ENCODE results near the gene KCNMA1.

Gene KCNMA1

GRCh38 chr10:76990561-76990960, 647.0 kb downstream of the KCNMA1 start:
- no peak for DNase-seq

GRCh38 chr10:76984559-76985443, 652.8 kb downstream of the KCNMA1 start:
- DNase-seq = peak; percentile 42

- no peak for DNase-seq
These were observed 654.0 kb downstream of the KCNMA1 start for GRCh38 chr10:76983624-76984023.

GRCh38 chr10:76982671-76983070, 654.9 kb downstream of the KCNMA1 start:
- DNase-seq = no peak

GRCh38 chr10:76981251-76981650, 656.4 kb downstream of the KCNMA1 start:
- DNase-seq = no peak

- DNase-seq = no peak
These were observed 659.7 kb downstream of the KCNMA1 start for GRCh38 chr10:76977901-76978300.

GRCh38 chr10:76977046-76977445, 660.6 kb downstream of the KCNMA1 start:
- DNase-seq = no peak

- no peak for DNase-seq
These were observed 661.5 kb downstream of the KCNMA1 start for GRCh38 chr10:76976142-76976541.

- DNase-seq = no peak
These were observed 662.5 kb downstream of the KCNMA1 start for GRCh38 chr10:76975126-76975525.

GRCh38 chr10:76974017-76974691, 663.5 kb downstream of the KCNMA1 start:
- no peak for DNase-seq

- no peak for DNase-seq
These were observed 664.3 kb downstream of the KCNMA1 start for GRCh38 chr10:76973091-76974016.

GRCh38 chr10:76972541-76972940, 665.1 kb downstream of the KCNMA1 start:
- no peak for DNase-seq

- DNase-seq = no peak
These were observed 665.9 kb downstream of the KCNMA1 start for GRCh38 chr10:76971547-76972170.

- DNase-seq = no peak
These were observed 666.7 kb downstream of the KCNMA1 start for GRCh38 chr10:76970711-76971519.

GRCh38 chr10:76969366-76969948, 668.2 kb downstream of the KCNMA1 start:
- DNase-seq = no peak

- DNase-seq = no peak
These were observed 669.1 kb downstream of the KCNMA1 start for GRCh38 chr10:76968483-76968882.

GRCh38 chr10:76962851-76963250, 674.8 kb downstream of the KCNMA1 start:
- no peak for DNase-seq

- no peak for DNase-seq
These were observed 675.8 kb downstream of the KCNMA1 start for GRCh38 chr10:76961841-76962240.

GRCh38 chr10:76959111-76959510, 678.5 kb downstream of the KCNMA1 start:
- no peak for DNase-seq

- DNase-seq = no peak
These were observed 682.8 kb downstream of the KCNMA1 start for GRCh38 chr10:76954838-76955237.

GRCh38 chr10:76950354-76950753, 687.3 kb downstream of the KCNMA1 start:
- DNase-seq = no peak

All from NCI-H2029 treated with DMSO at 0.1 percent for 48 hours (cell line).